ENCODE measurements around the gene PPIE. TPM values are rescaled to one million over a fixed set of nuclear protein-coding genes. Genes with fewer than 3 reads are reported as not detected.

Gene PPIE
- total RNA-seq, 1 experiment from 2014 or later: 42.5 TPM

- TF ChIP-seq IRF1 (CRISPR knock-in tag; IDR thresholded peaks at IDR 0.05) (no peak; the same call in 1 of the 2 replicates), ZNF219 (CRISPR knock-in tag; IDR thresholded peaks at IDR 0.05; ENCODE audit: borderline replicate concordance) (peak; percentile 60; the same call in 1 of the 2 replicates), SMAD4 (CRISPR knock-in tag; IDR thresholded peaks at IDR 0.05) (no peak), ZBTB21 (CRISPR knock-in tag; IDR thresholded peaks at IDR 0.05; ENCODE audit: borderline replicate concordance) (no peak), ATF3 (CRISPR knock-in tag; conservative IDR thresholded peaks at IDR 0.05) (no peak), ERG (CRISPR knock-in tag; IDR thresholded peaks at IDR 0.05) (no peak), ZNF671 (CRISPR knock-in tag; IDR thresholded peaks at IDR 0.05) (no peak), NFYB (CRISPR knock-in tag; conservative IDR thresholded peaks at IDR 0.05; ENCODE audit: low read depth) (peak; percentile 53), NR2C2 (CRISPR knock-in tag; IDR thresholded peaks at IDR 0.05) (no peak), PRDM15 (CRISPR knock-in tag; IDR thresholded peaks at IDR 0.05) (no peak), GABPB1 (CRISPR knock-in tag; IDR thresholded peaks at IDR 0.05) (no peak), NR3C1 (CRISPR knock-in tag; conservative IDR thresholded peaks at IDR 0.05; ENCODE audit: low read depth) (no peak), PRRX2 (CRISPR knock-in tag; IDR thresholded peaks at IDR 0.05) (no peak), PREB (CRISPR knock-in tag; IDR thresholded peaks at IDR 0.05; ENCODE audit: borderline replicate concordance) (no peak)
- TF ChIP-seq, protein P1, sequence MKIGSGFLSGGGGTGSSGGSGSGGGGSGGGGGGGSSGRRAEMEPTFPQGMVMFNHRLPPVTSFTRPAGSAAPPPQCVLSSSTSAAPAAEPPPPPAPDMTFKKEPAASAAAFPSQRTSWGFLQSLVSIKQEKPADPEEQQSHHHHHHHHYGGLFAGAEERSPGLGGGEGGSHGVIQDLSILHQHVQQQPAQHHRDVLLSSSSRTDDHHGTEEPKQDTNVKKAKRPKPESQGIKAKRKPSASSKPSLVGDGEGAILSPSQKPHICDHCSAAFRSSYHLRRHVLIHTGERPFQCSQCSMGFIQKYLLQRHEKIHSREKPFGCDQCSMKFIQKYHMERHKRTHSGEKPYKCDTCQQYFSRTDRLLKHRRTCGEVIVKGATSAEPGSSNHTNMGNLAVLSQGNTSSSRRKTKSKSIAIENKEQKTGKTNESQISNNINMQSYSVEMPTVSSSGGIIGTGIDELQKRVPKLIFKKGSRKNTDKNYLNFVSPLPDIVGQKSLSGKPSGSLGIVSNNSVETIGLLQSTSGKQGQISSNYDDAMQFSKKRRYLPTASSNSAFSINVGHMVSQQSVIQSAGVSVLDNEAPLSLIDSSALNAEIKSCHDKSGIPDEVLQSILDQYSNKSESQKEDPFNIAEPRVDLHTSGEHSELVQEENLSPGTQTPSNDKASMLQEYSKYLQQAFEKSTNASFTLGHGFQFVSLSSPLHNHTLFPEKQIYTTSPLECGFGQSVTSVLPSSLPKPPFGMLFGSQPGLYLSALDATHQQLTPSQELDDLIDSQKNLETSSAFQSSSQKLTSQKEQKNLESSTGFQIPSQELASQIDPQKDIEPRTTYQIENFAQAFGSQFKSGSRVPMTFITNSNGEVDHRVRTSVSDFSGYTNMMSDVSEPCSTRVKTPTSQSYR (CRISPR knock-in tag; IDR thresholded peaks at IDR 0.05): no peak
- TF ChIP-seq, protein P2, sequence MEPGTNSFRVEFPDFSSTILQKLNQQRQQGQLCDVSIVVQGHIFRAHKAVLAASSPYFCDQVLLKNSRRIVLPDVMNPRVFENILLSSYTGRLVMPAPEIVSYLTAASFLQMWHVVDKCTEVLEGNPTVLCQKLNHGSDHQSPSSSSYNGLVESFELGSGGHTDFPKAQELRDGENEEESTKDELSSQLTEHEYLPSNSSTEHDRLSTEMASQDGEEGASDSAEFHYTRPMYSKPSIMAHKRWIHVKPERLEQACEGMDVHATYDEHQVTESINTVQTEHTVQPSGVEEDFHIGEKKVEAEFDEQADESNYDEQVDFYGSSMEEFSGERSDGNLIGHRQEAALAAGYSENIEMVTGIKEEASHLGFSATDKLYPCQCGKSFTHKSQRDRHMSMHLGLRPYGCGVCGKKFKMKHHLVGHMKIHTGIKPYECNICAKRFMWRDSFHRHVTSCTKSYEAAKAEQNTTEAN (CRISPR knock-in tag; IDR thresholded peaks at IDR 0.05): peak; percentile 65; the same call in 1 of the 2 replicates
- TF ChIP-seq, protein P3, sequence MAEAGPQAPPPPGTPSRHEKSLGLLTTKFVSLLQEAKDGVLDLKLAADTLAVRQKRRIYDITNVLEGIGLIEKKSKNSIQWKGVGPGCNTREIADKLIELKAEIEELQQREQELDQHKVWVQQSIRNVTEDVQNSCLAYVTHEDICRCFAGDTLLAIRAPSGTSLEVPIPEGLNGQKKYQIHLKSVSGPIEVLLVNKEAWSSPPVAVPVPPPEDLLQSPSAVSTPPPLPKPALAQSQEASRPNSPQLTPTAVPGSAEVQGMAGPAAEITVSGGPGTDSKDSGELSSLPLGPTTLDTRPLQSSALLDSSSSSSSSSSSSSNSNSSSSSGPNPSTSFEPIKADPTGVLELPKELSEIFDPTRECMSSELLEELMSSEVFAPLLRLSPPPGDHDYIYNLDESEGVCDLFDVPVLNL (CRISPR knock-in tag; IDR thresholded peaks at IDR 0.05; ENCODE audit: borderline replicate concordance, low read depth): peak; percentile 35; the same call in 1 of the 2 replicates
- TF ChIP-seq, protein P4, sequence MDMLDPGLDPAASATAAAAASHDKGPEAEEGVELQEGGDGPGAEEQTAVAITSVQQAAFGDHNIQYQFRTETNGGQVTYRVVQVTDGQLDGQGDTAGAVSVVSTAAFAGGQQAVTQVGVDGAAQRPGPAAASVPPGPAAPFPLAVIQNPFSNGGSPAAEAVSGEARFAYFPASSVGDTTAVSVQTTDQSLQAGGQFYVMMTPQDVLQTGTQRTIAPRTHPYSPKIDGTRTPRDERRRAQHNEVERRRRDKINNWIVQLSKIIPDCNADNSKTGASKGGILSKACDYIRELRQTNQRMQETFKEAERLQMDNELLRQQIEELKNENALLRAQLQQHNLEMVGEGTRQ (CRISPR knock-in tag; IDR thresholded peaks at IDR 0.05): no peak
- TF ChIP-seq, protein P5, sequence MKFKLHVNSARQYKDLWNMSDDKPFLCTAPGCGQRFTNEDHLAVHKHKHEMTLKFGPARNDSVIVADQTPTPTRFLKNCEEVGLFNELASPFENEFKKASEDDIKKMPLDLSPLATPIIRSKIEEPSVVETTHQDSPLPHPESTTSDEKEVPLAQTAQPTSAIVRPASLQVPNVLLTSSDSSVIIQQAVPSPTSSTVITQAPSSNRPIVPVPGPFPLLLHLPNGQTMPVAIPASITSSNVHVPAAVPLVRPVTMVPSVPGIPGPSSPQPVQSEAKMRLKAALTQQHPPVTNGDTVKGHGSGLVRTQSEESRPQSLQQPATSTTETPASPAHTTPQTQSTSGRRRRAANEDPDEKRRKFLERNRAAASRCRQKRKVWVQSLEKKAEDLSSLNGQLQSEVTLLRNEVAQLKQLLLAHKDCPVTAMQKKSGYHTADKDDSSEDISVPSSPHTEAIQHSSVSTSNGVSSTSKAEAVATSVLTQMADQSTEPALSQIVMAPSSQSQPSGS (CRISPR knock-in tag; IDR thresholded peaks at IDR 0.05; ENCODE audit: borderline replicate concordance, low read depth): no peak
These were observed 50.3 kb downstream of the PPIE start, which contains the start of gene BMP8B (continued) for GRCh38 chr1:39788758-39789570.
